ENCODE measurements around the gene DIPK1C. TPM values are rescaled to one million over a fixed set of nuclear protein-coding genes. Genes with fewer than 3 reads are reported as not detected.

Gene DIPK1C
- not detected in 2 replicates for total RNA-seq (2012; rRNA removed)
- polyA plus RNA-seq (2012; rRNA removed): not detected in 2 replicates
- polyA plus RNA-seq (2012; cell fraction: cytosol; rRNA removed): not detected in 2 replicates
- polyA plus RNA-seq (2012; cell fraction: nucleus; rRNA removed; ENCODE audit: low replicate concordance): not detected in 2 replicates
- not detected for Bru-seq, nascent RNA
- BruChase-seq, experiment 1, labeled RNA remaining after a 6-hour chase: not detected
- BruChase-seq, experiment 2, labeled RNA remaining after a 2-hour chase: not detected
- long read RNA-seq: 0 reads

DNA sequence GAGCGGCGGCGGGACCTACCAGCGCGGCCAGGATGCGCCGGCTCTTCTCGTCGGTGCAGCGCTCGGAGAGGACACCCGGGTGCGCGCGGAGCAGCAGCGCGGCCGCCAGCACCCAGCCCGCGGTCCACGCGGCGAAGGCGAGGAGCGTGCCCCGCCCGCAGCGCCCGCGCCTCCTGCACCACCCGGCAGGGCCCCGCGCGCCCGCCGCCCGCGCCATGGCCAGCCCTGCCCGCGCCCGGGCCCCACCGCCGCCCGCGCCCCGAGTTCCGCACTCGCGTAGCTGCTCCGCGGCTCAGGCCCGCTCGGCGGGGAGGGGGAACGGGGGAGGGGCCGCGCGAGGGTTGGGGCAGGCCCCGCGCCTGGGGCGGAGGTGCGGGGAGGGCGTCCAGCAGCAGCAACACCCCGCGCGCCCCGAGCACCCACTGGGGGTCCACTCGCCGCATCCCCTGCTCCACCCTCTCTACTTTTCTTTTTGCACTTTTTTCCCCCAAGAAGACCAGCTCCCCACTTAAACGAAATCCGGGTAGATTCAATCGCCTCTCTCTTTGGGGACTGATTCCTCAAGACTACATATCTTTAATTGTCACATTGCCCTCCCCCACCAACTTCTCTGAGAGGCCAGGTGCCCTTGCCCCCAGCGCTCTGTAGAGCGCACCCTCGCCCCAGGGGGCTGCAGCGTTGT, at the start of gene DIPK1C:
Gene DIPK1C (minus strand): TSS at position 266 of the 682 bp plus-strand sequence. CDS start 49 bp downstream, at position 217.
- Histone ChIP-seq H3K9me3 (ENCODE audit: control insufficient read depth, insufficient read depth, low read length) (no peaks in the 10 kb centered on the region), H2AK5ac (ENCODE audit: low read depth, low read length) (no peak within 1 kb of the TSS), H3K9me1 (ENCODE audit: insufficient read depth, low read length) (no peaks in the 10 kb centered on the region), H3K27ac (ENCODE audit: insufficient read depth, low read length) (no peak within 1 kb of the TSS), H3K4me2 (ENCODE audit: low read depth, low read length) (no peak within 1 kb of the TSS), H3K56ac (ENCODE audit: extremely low read depth, insufficient read depth, low read length) (no peak within 1 kb of the TSS), H2AFZ (replicated peaks; ENCODE audit: low read length, poor library complexity) (no peak within 1 kb of the TSS), H3K9ac (ENCODE audit: low read depth, low read length) (no peak within 1 kb of the TSS), H3K27me3 (ENCODE audit: control insufficient read depth, insufficient read depth, low read length) (peaks cover 59% of the 10 kb centered on the region), H3K4me1 (ENCODE audit: control insufficient read depth, insufficient read depth, low read length) (no peaks in the 10 kb centered on the region), H2BK120ac (ENCODE audit: low read depth, low read length) (no peak within 1 kb of the TSS), H3K4me3 (ENCODE audit: insufficient read depth, low read depth, low read length) (no peak within 1 kb of the TSS), H4K5ac (ENCODE audit: low read depth, low read length) (no peak within 1 kb of the TSS), H3K79me1 (ENCODE audit: low read depth in 1 of 2, low read length in 2 of 2) (no peaks in the 10 kb centered on the region), H2BK15ac (ENCODE audit: low read depth, low read length) (no peak within 1 kb of the TSS), H4K20me1 (ENCODE audit: insufficient read depth, low read length) (no peaks in the 10 kb centered on the region), H2BK5ac (ENCODE audit: low read depth, low read length, poor library complexity, severe bottlenecking) (no peak within 1 kb of the TSS), H2AK9ac (replicated peaks; ENCODE audit: low read depth, low read length, poor library complexity) (no peak within 1 kb of the TSS), H4K8ac (ENCODE audit: low read depth in 2 of 2, low read length in 2 of 2) (no peak within 1 kb of the TSS), H3K4ac (ENCODE audit: low read depth, low read length) (no peak within 1 kb of the TSS), H2BK20ac (ENCODE audit: low read depth, low read length) (no peak within 1 kb of the TSS), H3K36me3 (ENCODE audit: control insufficient read depth, insufficient read depth, low read length) (no peaks in the 10 kb centered on the region), H4K91ac (ENCODE audit: insufficient read depth, low read depth, low read length) (no peak within 1 kb of the TSS), H3K18ac (ENCODE audit: low read depth, low read length) (no peak within 1 kb of the TSS), H3K14ac (replicated peaks; ENCODE audit: low read depth, low read length) (no peak within 1 kb of the TSS), H3K23ac (ENCODE audit: low read depth, low read length) (no peak within 1 kb of the TSS)
- CTCF ChIA-PET: no interaction called here
- 0% methylated on average over 3 of the region's 76 CpGs; no CpG with 5 or more reads in 1 of the 2 experiments for WGBS, 2 experiments (ENCODE audit: extremely low coverage in 2 of 2, insufficient read length in 1 of 2)
- dilution Hi-C loops (cut with HindIII; ENCODE audit: low sequenced_read_pairs, unreplicated experiment) (no loop called here), intact Hi-C loops (cut with micrococcal nuclease) (no loop called here), in situ Hi-C loops (cut with MboI; ENCODE audit: low sequenced_read_pairs) (no loop called here)
- POLR2A ChIA-PET (ENCODE audit: unreplicated experiment): no interaction called here
- DNase-seq (no peak), ATAC-seq (ENCODE audit: low read depth) (no peak; the same call in 1 of the 2 replicates)
- TF ChIP-seq RAD21 (IDR thresholded peaks at IDR 0.05; ENCODE audit: low read length) (no peak), MAZ (IDR thresholded peaks at IDR 0.05; ENCODE audit: borderline replicate concordance, low read depth, low read length) (no peak), CEBPB (IDR thresholded peaks at IDR 0.05; ENCODE audit: low read depth, low read length) (no peak), MAFK (IDR thresholded peaks at IDR 0.05; ENCODE audit: low read depth, low read length) (no peak), SMC3 (IDR thresholded peaks at IDR 0.05; ENCODE audit: low read depth, low read length) (no peak), RFX5 (IDR thresholded peaks at IDR 0.05; ENCODE audit: low read depth, low read length) (no peak), CHD1 (IDR thresholded peaks at IDR 0.05; ENCODE audit: low read depth, low read length) (no peak), BHLHE40 (IDR thresholded peaks at IDR 0.05; ENCODE audit: low read depth, low read length) (no peak), FOS (IDR thresholded peaks at IDR 0.05; ENCODE audit: low read depth, low read length) (no peak), POLR2A (IDR thresholded peaks at IDR 0.05; ENCODE audit: low read depth, low read length) (no peak), RCOR1 (IDR thresholded peaks at IDR 0.05; ENCODE audit: insufficient replicate concordance, low read length) (no peak), NFE2L2 (IDR thresholded peaks at IDR 0.05; ENCODE audit: low read depth, low read length) (no peak)
- TF ChIP-seq, protein P1, sequence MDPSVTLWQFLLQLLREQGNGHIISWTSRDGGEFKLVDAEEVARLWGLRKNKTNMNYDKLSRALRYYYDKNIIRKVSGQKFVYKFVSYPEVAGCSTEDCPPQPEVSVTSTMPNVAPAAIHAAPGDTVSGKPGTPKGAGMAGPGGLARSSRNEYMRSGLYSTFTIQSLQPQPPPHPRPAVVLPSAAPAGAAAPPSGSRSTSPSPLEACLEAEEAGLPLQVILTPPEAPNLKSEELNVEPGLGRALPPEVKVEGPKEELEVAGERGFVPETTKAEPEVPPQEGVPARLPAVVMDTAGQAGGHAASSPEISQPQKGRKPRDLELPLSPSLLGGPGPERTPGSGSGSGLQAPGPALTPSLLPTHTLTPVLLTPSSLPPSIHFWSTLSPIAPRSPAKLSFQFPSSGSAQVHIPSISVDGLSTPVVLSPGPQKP (IDR thresholded peaks at IDR 0.05; ENCODE audit: borderline replicate concordance, low read depth, low read length): no peak
- TF ChIP-seq, protein P2, sequence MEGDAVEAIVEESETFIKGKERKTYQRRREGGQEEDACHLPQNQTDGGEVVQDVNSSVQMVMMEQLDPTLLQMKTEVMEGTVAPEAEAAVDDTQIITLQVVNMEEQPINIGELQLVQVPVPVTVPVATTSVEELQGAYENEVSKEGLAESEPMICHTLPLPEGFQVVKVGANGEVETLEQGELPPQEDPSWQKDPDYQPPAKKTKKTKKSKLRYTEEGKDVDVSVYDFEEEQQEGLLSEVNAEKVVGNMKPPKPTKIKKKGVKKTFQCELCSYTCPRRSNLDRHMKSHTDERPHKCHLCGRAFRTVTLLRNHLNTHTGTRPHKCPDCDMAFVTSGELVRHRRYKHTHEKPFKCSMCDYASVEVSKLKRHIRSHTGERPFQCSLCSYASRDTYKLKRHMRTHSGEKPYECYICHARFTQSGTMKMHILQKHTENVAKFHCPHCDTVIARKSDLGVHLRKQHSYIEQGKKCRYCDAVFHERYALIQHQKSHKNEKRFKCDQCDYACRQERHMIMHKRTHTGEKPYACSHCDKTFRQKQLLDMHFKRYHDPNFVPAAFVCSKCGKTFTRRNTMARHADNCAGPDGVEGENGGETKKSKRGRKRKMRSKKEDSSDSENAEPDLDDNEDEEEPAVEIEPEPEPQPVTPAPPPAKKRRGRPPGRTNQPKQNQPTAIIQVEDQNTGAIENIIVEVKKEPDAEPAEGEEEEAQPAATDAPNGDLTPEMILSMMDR (conservative IDR thresholded peaks at IDR 0.05; ENCODE audit: low read depth, low read length): no peak
- no TSS peak for BruUV-seq (replicated peaks)

Measured in IMR-90 (cell line).